Measurements from ENCODE around the gene CCDC182.

Gene CCDC182

GRCh38 chr17:57714665-57715180 is 30.4 kb downstream of the CCDC182 start:
- no peak for DNase-seq (ENCODE audit: low read depth)
- TF ChIP-seq, protein P1, sequence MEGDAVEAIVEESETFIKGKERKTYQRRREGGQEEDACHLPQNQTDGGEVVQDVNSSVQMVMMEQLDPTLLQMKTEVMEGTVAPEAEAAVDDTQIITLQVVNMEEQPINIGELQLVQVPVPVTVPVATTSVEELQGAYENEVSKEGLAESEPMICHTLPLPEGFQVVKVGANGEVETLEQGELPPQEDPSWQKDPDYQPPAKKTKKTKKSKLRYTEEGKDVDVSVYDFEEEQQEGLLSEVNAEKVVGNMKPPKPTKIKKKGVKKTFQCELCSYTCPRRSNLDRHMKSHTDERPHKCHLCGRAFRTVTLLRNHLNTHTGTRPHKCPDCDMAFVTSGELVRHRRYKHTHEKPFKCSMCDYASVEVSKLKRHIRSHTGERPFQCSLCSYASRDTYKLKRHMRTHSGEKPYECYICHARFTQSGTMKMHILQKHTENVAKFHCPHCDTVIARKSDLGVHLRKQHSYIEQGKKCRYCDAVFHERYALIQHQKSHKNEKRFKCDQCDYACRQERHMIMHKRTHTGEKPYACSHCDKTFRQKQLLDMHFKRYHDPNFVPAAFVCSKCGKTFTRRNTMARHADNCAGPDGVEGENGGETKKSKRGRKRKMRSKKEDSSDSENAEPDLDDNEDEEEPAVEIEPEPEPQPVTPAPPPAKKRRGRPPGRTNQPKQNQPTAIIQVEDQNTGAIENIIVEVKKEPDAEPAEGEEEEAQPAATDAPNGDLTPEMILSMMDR (conservative IDR thresholded peaks at IDR 0.05; ENCODE audit: low read depth, low read length) = no peak
- no peak overlapping the region for H3K4me3 ChIP-seq (ENCODE audit: low read length)

DNA sequence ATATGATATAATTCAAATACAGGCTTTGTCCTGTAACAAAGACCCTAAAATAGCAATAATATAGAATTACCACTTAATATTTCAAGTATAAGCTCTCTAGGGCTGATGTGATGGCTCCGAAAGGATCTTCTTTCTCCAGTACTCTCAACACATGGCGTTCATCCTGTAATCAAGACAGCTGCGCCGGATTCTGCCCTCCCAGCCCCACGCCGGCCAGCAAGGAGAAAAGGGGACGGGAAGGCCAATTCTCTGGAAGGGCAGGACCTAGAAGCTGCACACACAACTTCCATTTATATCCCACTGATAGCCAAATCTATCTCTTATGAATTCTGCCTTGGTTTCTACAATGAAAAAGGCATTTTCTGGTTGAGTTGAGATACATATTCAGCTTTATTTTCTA is 32.0 kb downstream of the CCDC182 start:
- H3K4me3 ChIP-seq (ENCODE audit: low read length) = no peak overlapping the region
- TF ChIP-seq, protein P1 (conservative IDR thresholded peaks at IDR 0.05; ENCODE audit: low read depth, low read length) = no peak
- DNase-seq (ENCODE audit: low read depth) = no peak

- TF ChIP-seq, protein P1 (conservative IDR thresholded peaks at IDR 0.05; ENCODE audit: low read depth, low read length) = no peak
- no peak overlapping the region for H3K4me3 ChIP-seq (ENCODE audit: low read length)
- no peak for DNase-seq (ENCODE audit: low read depth)
Observed at GRCh38 chr17:57708410-57708809, 36.7 kb downstream of the CCDC182 start.

GRCh38 chr17:57707892-57708291 is 37.2 kb downstream of the CCDC182 start:
- DNase-seq (ENCODE audit: low read depth) = no peak
- TF ChIP-seq, protein P1 (conservative IDR thresholded peaks at IDR 0.05; ENCODE audit: low read depth, low read length) = no peak
- H3K4me3 ChIP-seq (ENCODE audit: low read length) = no peak overlapping the region

DNA sequence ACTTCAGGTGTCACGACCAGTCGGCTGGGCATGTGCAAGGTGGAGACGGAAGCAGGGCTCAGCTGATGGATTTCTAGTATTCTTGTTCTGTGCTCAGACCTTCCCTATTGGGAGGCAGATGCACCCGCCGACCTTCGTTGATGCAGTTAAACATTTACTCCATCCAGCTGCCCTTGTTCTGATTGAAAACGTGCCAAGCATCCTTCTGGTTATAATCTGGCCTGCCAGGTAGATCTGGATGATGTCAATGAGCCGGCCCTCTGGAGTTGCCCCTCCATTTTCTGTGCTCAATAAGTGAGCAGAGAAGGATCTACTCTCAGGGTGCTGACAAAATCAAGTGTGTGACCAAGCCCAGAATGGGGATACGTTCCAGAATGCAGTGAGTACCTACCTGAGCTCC is 38.3 kb downstream of the CCDC182 start:
- TF ChIP-seq, protein P1 (conservative IDR thresholded peaks at IDR 0.05; ENCODE audit: low read depth, low read length) = no peak
- no peak for DNase-seq (ENCODE audit: low read depth)
- no peak overlapping the region for H3K4me3 ChIP-seq (ENCODE audit: low read length)

GRCh38 chr17:57705921-57706695 is 39.0 kb downstream of the CCDC182 start:
- TF ChIP-seq, protein P1 (conservative IDR thresholded peaks at IDR 0.05; ENCODE audit: low read depth, low read length) = no peak
- H3K4me3 ChIP-seq (ENCODE audit: low read length) = no peak overlapping the region
- DNase-seq (ENCODE audit: low read depth) = no peak

GRCh38 chr17:57704448-57704847 is 40.7 kb downstream of the CCDC182 start:
- H3K4me3 ChIP-seq (ENCODE audit: low read length) = no peak overlapping the region
- TF ChIP-seq, protein P1 (conservative IDR thresholded peaks at IDR 0.05; ENCODE audit: low read depth, low read length) = no peak
- DNase-seq (ENCODE audit: low read depth) = no peak
